ENCODE measurements around the gene NLRP7. TPM values are rescaled to one million over a fixed set of nuclear protein-coding genes. Genes with fewer than 3 reads are reported as not detected.
"Not testable (repeated sequence)": the region's sequence is repeated elsewhere in the genome, so short reads cannot be mapped to it uniquely, and the experiment has no call there.

The NLRP7 gene
- total RNA-seq, 1 experiment from 2014 or later: 0.11 TPM

DNA sequence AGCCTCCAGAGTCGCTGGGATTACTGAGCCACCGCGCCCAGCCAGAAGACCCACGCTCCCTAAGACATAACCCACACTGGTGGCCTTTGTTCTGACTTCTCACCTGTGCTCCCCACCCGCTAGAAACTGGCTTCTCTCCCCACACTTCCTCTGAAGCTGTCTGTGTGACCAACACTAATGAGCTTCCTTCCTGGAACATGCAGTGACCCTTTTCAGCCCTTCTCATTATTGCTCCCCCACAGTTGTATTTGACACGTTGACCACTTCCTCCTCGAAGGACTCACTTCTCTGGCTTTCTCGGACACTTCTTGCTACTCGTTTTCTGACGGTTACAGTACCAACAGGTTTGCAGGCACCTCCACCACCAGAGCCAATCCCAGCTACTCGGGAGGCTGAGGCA lies 30.5 kb downstream of the NLRP7 start:
- H3K4me3 ChIP-seq (ENCODE audit: low read length): no peak overlapping the region
- H3K27me3 ChIP-seq (ENCODE audit: low read length): no peaks in the 10 kb centered on the region
- no peaks in the 10 kb centered on the region for H3K9me2 ChIP-seq (replicated peaks; ENCODE audit: insufficient read depth, low read length)
- H3K9ac ChIP-seq (ENCODE audit: low read length): no peak overlapping the region
- H2AFZ ChIP-seq (ENCODE audit: low read length): no peak overlapping the region
- no peak for DNase-seq
- H3K4me1 ChIP-seq (ENCODE audit: low read length): no peaks in the 10 kb centered on the region
- no peaks in the 10 kb centered on the region for H3K36me3 ChIP-seq (ENCODE audit: insufficient read depth, low read length)
- no peak overlapping the region for H3K27ac ChIP-seq (ENCODE audit: low read length)
- H3K9me3 ChIP-seq (ENCODE audit: low read length): no peaks in the 10 kb centered on the region
- no peak overlapping the region for H3K4me2 ChIP-seq (ENCODE audit: low read depth, low read length, poor library complexity, severe bottlenecking)
- H3K79me2 ChIP-seq (ENCODE audit: low read length): no peaks in the 10 kb centered on the region
- no peaks in the 10 kb centered on the region for H4K20me1 ChIP-seq (ENCODE audit: insufficient read depth, low read depth, low read length)

DNA sequence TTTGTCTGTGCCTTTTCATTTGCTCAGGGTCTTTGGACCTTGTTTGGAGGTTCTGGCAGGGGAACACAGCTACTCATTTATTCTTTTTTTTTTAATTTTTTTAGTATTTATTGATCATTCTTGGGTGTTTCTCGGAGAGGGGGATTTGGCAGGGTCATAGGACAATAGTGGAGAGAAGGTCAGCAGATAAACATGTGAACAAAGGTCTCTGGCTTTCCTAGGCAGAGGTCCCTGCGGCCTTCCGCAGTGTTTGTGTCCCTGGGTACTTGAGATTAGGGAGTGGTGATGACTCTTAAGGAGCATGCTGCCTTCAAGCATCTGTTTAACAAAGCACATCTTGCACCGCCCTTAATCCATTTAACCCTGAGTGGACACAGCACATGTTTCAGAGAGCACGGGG lies 39.4 kb downstream of the NLRP7 start:
- not testable (repeated sequence) for H3K4me1 ChIP-seq (ENCODE audit: low read length); H3K4me3 ChIP-seq (ENCODE audit: low read length); H3K9ac ChIP-seq (ENCODE audit: low read length); H3K27ac ChIP-seq (ENCODE audit: low read length); H3K79me2 ChIP-seq (ENCODE audit: low read length); H3K9me3 ChIP-seq (ENCODE audit: low read length); H2AFZ ChIP-seq (ENCODE audit: low read length); DNase-seq; H3K9me2 ChIP-seq (replicated peaks; ENCODE audit: insufficient read depth, low read length); H3K27me3 ChIP-seq (ENCODE audit: low read length); H4K20me1 ChIP-seq (ENCODE audit: insufficient read depth, low read depth, low read length); H3K4me2 ChIP-seq (ENCODE audit: low read depth, low read length, poor library complexity, severe bottlenecking); H3K36me3 ChIP-seq (ENCODE audit: insufficient read depth, low read length)

DNA sequence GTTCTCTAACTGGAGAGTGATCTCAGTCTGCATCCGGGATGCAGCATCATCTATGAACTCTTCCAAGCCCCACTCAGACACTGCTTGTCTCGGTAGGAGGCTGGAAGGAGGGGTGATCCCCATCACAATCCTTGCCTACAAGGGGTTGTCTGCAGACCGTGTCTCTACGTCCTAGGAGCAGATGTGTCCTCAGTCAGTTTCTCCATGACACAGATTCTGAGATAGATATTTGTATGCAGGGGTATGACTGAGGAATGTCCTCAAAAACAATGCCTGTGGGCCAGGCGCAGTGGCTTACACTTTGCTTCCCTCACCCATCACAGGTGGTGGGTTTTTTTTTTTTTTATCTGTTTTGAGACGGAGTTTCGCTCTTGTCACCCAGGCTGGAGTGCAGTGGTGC lies 40.5 kb downstream of the NLRP7 start:
- no peaks in the 10 kb centered on the region for H3K4me1 ChIP-seq (ENCODE audit: low read length)
- H3K36me3 ChIP-seq (ENCODE audit: insufficient read depth, low read length): no peaks in the 10 kb centered on the region
- no peaks in the 10 kb centered on the region for H3K79me2 ChIP-seq (ENCODE audit: low read length)
- H3K9ac ChIP-seq (ENCODE audit: low read length): no peak overlapping the region
- H2AFZ ChIP-seq (ENCODE audit: low read length): no peak overlapping the region
- H3K9me3 ChIP-seq (ENCODE audit: low read length): no peaks in the 10 kb centered on the region
- no peaks in the 10 kb centered on the region for H3K9me2 ChIP-seq (replicated peaks; ENCODE audit: insufficient read depth, low read length)
- H3K27me3 ChIP-seq (ENCODE audit: low read length): no peaks in the 10 kb centered on the region
- DNase-seq: no peak
- no peaks in the 10 kb centered on the region for H4K20me1 ChIP-seq (ENCODE audit: insufficient read depth, low read depth, low read length)
- no peak overlapping the region for H3K27ac ChIP-seq (ENCODE audit: low read length)
- H3K4me2 ChIP-seq (ENCODE audit: low read depth, low read length, poor library complexity, severe bottlenecking): no peak overlapping the region
- H3K4me3 ChIP-seq (ENCODE audit: low read length): no peak overlapping the region

DNA sequence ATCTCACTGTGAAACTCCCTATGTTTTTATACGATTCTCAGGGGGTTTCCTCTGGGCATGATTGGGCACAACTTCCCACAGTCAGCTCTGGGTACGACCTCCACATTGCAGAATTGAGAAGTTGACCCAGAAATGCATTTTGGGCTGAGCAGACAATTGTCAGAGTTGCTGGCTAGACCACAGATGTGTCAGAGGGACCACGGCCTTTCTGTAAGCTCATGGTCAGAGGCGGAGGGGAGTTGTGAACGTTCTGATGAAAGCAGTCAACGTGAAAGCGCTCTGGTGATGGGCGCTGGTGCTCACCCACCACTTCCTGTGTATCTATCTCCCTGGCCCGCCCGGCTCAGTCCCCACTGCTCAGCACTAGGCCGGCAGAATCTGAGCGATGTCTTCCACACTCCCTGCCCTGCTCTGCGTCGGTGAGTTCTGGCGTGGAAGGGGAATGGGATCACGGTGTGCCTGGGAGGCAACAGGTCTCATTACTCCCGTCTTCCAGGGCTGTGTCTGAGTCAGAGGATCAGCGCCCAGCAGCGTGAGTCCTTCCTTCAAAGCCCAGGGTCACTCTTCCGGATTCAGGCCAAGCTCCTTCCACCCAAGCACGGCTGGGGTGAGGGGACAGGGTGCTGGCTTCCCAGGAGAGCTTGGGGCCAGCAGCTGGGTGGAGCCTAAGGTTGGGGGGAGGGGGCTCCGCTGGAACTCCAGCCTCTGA lies 41.4 kb downstream of the NLRP7 start, which contains the start of gene NCR1:
TSS of gene NCR1 (plus strand) at position 346 of the 709 bp plus-strand sequence. CDS start at position 386, 40 bp downstream.
- Histone ChIP-seq H3K36me3 (ENCODE audit: insufficient read depth, low read length) (no peaks in the 10 kb centered on the region), H2AFZ (ENCODE audit: low read length) (peak within 1 kb of the TSS; percentile 5; the same call in 1 of the 2 replicates), H3K9ac (ENCODE audit: low read length) (no peak within 1 kb of the TSS), H3K4me3 (ENCODE audit: low read length) (no peak within 1 kb of the TSS), H3K79me2 (ENCODE audit: low read length) (no peaks in the 10 kb centered on the region), H3K9me2 (replicated peaks; ENCODE audit: insufficient read depth, low read length) (no peaks in the 10 kb centered on the region), H3K4me2 (ENCODE audit: low read depth, low read length, poor library complexity, severe bottlenecking) (no peak within 1 kb of the TSS), H4K20me1 (ENCODE audit: insufficient read depth, low read depth, low read length) (no peaks in the 10 kb centered on the region), H3K27me3 (ENCODE audit: low read length) (no peaks in the 10 kb centered on the region), H3K9me3 (ENCODE audit: low read length) (no peaks in the 10 kb centered on the region), H3K4me1 (ENCODE audit: low read length) (no peaks in the 10 kb centered on the region), H3K27ac (ENCODE audit: low read length) (no peak within 1 kb of the TSS)
- no peak for DNase-seq

DNA sequence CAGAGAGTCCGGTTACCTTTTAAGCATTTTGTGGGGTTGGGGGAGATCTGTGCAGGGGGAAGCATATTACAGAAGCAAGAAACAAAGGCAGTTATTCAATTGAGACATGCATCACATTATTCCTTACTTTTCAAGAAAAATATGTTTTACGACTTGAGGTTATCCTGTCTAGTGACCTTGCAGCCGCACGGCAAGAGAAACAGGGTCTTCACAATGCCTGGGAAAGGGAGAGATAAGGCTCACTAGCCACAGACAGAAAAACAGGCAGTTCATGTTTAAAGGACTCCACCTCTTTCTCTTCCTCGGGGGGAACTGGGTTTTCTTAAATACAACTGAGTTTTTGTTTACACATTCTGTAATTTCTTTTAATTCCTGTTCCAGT lies 41.9 kb downstream of the NLRP7 start:
- H3K9ac ChIP-seq (ENCODE audit: low read length): no peak overlapping the region
- no peak for DNase-seq
- H3K36me3 ChIP-seq (ENCODE audit: insufficient read depth, low read length): no peaks in the 10 kb centered on the region
- H3K4me1 ChIP-seq (ENCODE audit: low read length): no peaks in the 10 kb centered on the region
- H3K27ac ChIP-seq (ENCODE audit: low read length): no peak overlapping the region
- H3K4me3 ChIP-seq (ENCODE audit: low read length): no peak overlapping the region
- H3K79me2 ChIP-seq (ENCODE audit: low read length): no peaks in the 10 kb centered on the region
- H3K4me2 ChIP-seq (ENCODE audit: low read depth, low read length, poor library complexity, severe bottlenecking): no peak overlapping the region
- no peaks in the 10 kb centered on the region for H3K9me3 ChIP-seq (ENCODE audit: low read length)
- no peak overlapping the region for H2AFZ ChIP-seq (ENCODE audit: low read length)
- no peaks in the 10 kb centered on the region for H3K9me2 ChIP-seq (replicated peaks; ENCODE audit: insufficient read depth, low read length)
- H3K27me3 ChIP-seq (ENCODE audit: low read length): no peaks in the 10 kb centered on the region
- no peaks in the 10 kb centered on the region for H4K20me1 ChIP-seq (ENCODE audit: insufficient read depth, low read depth, low read length)

DNA sequence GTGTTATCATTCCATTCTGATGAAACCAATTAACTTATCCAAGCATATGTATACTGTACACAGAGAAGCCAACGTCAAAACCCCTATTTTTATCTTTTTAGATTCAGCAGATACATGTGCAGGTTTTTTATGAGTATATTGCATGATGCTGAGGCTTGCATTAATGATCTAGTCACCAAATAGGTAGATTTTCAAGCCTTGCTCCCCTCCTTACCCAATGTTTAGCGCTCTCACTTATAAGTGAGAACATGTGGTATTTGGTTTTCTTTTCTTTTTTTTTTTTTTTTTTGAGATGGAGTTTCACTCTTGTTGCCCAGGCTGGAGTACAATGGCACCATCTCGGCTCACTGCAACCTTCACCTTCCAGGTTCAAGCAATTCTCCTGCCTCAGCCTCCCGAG lies 43.1 kb downstream of the NLRP7 start:
- H3K36me3 ChIP-seq (ENCODE audit: insufficient read depth, low read length); H3K9me2 ChIP-seq (replicated peaks; ENCODE audit: insufficient read depth, low read length); H3K4me1 ChIP-seq (ENCODE audit: low read length); H3K9me3 ChIP-seq (ENCODE audit: low read length); H3K9ac ChIP-seq (ENCODE audit: low read length); H3K79me2 ChIP-seq (ENCODE audit: low read length); H4K20me1 ChIP-seq (ENCODE audit: insufficient read depth, low read depth, low read length); DNase-seq; H3K27me3 ChIP-seq (ENCODE audit: low read length); H3K27ac ChIP-seq (ENCODE audit: low read length); H3K4me2 ChIP-seq (ENCODE audit: low read depth, low read length, poor library complexity, severe bottlenecking); H2AFZ ChIP-seq (ENCODE audit: low read length); H3K4me3 ChIP-seq (ENCODE audit: low read length): not testable (repeated sequence)

DNA sequence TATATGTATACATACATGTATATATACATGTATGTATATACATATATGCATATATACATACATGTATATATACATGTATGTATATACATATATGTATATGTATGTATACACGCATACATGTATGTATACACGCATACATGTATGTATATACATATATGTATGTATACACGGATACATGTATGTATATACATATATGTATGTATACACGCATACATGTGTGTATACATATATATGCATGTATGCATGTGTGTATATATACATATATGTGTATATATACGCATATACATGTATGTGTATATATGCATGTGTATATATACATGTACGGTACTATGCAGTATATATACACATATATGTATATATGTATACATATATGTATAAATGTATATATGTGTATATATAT lies 44.0 kb downstream of the NLRP7 start:
- Histone ChIP-seq H3K79me2 (ENCODE audit: low read length) (no peaks in the 10 kb centered on the region), H2AFZ (ENCODE audit: low read length) (no peak overlapping the region), H3K9me3 (ENCODE audit: low read length) (no peaks in the 10 kb centered on the region), H3K27me3 (ENCODE audit: low read length) (no peaks in the 10 kb centered on the region), H3K9ac (ENCODE audit: low read length) (no peak overlapping the region), H3K4me3 (ENCODE audit: low read length) (no peak overlapping the region), H3K4me1 (ENCODE audit: low read length) (no peaks in the 10 kb centered on the region), H4K20me1 (ENCODE audit: insufficient read depth, low read depth, low read length) (no peaks in the 10 kb centered on the region), H3K36me3 (ENCODE audit: insufficient read depth, low read length) (no peaks in the 10 kb centered on the region), H3K9me2 (replicated peaks; ENCODE audit: insufficient read depth, low read length) (no peaks in the 10 kb centered on the region), H3K4me2 (ENCODE audit: low read depth, low read length, poor library complexity, severe bottlenecking) (no peak overlapping the region), H3K27ac (ENCODE audit: low read length) (no peak overlapping the region)
- DNase-seq: no peak

DNA sequence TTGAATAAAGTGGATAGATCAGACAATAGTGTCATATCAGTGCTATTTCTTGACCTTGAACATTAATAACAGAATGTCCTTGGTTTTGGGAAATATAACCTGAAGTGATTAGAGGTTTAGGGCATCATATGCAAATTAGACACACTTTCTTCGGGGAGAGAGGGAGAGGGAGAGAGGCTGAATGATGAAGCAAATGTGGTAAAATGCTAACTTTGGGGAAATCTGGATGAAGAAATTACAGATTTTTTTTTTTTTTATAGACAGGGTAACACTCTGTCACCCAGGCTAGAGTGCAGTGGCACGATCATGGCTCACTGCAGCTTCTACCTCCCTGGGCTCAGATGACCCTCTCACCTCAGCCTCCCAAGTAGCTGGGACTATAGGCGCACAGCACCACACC lies 45.3 kb downstream of the NLRP7 start:
- Histone ChIP-seq H3K9ac (ENCODE audit: low read length) (no peak overlapping the region), H3K4me2 (ENCODE audit: low read depth, low read length, poor library complexity, severe bottlenecking) (no peak overlapping the region), H3K9me2 (replicated peaks; ENCODE audit: insufficient read depth, low read length) (no peaks in the 10 kb centered on the region), H3K27me3 (ENCODE audit: low read length) (no peaks in the 10 kb centered on the region), H3K36me3 (ENCODE audit: insufficient read depth, low read length) (no peaks in the 10 kb centered on the region), H3K9me3 (ENCODE audit: low read length) (no peaks in the 10 kb centered on the region), H3K27ac (ENCODE audit: low read length) (no peak overlapping the region), H4K20me1 (ENCODE audit: insufficient read depth, low read depth, low read length) (no peaks in the 10 kb centered on the region), H3K4me1 (ENCODE audit: low read length) (no peaks in the 10 kb centered on the region), H3K79me2 (ENCODE audit: low read length) (no peaks in the 10 kb centered on the region), H2AFZ (ENCODE audit: low read length) (no peak overlapping the region), H3K4me3 (ENCODE audit: low read length) (no peak overlapping the region)
- DNase-seq: no peak

DNA sequence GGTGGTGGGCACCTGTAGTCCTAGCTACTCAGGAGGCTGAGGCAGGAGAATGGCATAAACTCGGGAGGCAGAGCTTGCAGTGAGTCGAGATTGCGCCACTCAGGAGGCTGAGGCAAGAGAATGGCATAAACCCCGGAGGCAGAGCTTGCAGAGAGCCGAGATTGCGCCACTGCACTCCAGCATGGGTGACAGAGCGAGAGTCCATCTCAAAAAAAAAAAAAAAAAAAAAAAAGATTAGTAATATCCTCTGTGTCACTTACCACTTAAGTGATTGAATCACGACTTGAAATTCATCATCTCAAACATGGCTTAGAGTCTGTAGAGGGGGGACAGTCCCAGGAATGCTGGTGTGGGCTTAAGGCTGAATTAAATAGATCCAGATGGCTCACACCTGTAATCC lies 46.2 kb downstream of the NLRP7 start:
- H4K20me1 ChIP-seq (ENCODE audit: insufficient read depth, low read depth, low read length); DNase-seq; H3K9me3 ChIP-seq (ENCODE audit: low read length); H3K79me2 ChIP-seq (ENCODE audit: low read length); H3K27me3 ChIP-seq (ENCODE audit: low read length); H2AFZ ChIP-seq (ENCODE audit: low read length); H3K4me1 ChIP-seq (ENCODE audit: low read length); H3K9me2 ChIP-seq (replicated peaks; ENCODE audit: insufficient read depth, low read length); H3K27ac ChIP-seq (ENCODE audit: low read length); H3K4me2 ChIP-seq (ENCODE audit: low read depth, low read length, poor library complexity, severe bottlenecking); H3K4me3 ChIP-seq (ENCODE audit: low read length); H3K9ac ChIP-seq (ENCODE audit: low read length); H3K36me3 ChIP-seq (ENCODE audit: insufficient read depth, low read length): not testable (repeated sequence)
